Activated CD4-positive, alpha-beta T cell treated with anti-CD3 and anti-CD28 coated beads, Interleukin-2, amount 50 U/mL, for 1 hour (primary cell): ENCODE data around the gene FLAD1.

Experiments
- DNase-seq: peaks from one replicate; pipeline ENCODE4 v3.0.0-alpha.2; 2020

FLAD1 gene

GRCh38 chr1:155005076-155006011, 22.2 kb downstream of the FLAD1 start:
- no peak for DNase-seq

GRCh38 chr1:155006601-155007101, 23.5 kb downstream of the FLAD1 start:
- DNase-seq = no peak

DNA sequence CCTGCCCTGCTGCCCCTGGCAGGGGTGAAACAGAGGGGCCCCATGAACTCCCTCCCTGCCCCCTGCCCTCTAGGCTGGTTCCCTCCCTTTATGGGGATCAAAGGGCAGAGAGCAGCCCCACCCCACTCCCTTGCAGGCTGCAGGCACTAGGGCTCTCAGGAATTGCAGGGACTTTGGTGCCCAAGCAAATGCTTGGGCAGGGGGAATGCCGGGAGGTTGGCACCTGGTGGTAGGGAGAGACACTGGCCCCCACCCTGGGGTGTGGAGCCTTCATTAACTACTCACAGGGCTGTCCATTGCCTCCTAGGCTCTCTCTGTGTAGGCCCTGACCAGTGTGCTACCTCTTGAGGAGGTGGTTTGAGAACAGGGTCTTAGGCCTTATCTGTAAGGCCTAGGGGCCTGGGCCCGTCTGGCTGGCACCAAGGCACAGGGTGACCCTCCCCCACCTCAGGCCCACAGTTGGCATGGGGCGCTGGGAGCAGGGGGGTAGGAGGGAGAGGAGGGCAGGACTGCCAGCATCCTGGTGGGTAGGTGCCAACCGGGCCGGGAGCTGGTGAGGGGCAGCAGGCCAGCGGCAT, 24.2 kb downstream of the FLAD1 start:
- no peak for DNase-seq

- no peak for DNase-seq
Observed at GRCh38 chr1:155008015-155008941, 25.1 kb downstream of the FLAD1 start.

- DNase-seq = no peak
Observed at GRCh38 chr1:155009221-155009711, 26.1 kb downstream of the FLAD1 start.

DNA sequence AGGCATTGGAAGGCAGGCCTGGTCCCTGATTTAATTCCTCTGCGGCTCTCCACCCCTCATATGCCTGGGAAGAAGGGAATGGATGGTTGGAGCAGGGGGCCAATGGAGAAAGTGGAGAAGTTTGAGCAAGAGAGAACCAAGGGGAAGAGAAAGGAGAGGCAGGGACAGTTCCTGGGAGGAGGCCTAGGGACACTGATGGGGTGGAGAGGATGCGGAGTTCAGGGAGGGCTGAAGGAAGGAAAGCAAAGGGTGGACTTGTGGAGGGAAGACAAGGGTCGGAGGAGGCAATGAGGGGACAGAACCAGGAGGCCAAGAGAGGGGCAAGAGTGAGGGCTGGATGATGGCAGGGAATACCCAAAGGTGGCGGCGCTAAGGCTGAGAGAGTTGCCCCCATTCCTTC, 26.6 kb downstream of the FLAD1 start:
- no peak for DNase-seq

- no peak for DNase-seq
Observed at GRCh38 chr1:155010211-155010918, 27.2 kb downstream of the FLAD1 start.

GRCh38 chr1:155011004-155011416, 27.9 kb downstream of the FLAD1 start:
- DNase-seq = no peak

- DNase-seq = no peak
Observed at GRCh38 chr1:155011437-155012025, 28.4 kb downstream of the FLAD1 start.

DNA sequence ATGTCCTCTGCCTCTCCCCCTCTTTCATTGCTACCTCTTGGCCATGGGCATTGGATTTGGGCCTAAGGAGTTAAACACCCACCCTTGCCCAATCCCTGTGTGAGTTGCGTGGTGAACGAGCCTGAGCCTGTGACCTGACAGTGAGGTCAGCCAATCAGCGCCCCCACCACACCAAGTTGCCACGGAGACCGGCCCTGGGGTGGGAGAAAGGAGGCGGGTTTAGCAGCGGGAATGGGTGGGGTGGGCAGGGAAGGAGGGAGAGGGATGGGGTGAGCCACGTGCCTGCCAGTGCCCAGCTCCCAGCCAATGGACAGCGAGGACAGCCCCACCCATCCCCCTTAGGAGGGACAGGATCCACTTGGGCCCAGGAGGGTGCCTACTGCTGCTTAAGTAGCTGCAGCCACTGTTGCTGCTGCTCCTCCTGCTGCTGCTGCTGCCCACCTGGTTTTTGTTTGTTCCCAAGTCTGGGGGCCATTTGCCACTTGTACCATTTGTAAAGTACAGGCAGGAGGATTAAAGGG, 28.9 kb downstream of the FLAD1 start:
- no peak for DNase-seq

GRCh38 chr1:155012776-155013602, 29.8 kb downstream of the FLAD1 start:
- DNase-seq = no peak

GRCh38 chr1:155013632-155014031, 30.5 kb downstream of the FLAD1 start:
- DNase-seq = peak; percentile 46

GRCh38 chr1:155014709-155015508, 31.8 kb downstream of the FLAD1 start:
- no peak for DNase-seq

DNA sequence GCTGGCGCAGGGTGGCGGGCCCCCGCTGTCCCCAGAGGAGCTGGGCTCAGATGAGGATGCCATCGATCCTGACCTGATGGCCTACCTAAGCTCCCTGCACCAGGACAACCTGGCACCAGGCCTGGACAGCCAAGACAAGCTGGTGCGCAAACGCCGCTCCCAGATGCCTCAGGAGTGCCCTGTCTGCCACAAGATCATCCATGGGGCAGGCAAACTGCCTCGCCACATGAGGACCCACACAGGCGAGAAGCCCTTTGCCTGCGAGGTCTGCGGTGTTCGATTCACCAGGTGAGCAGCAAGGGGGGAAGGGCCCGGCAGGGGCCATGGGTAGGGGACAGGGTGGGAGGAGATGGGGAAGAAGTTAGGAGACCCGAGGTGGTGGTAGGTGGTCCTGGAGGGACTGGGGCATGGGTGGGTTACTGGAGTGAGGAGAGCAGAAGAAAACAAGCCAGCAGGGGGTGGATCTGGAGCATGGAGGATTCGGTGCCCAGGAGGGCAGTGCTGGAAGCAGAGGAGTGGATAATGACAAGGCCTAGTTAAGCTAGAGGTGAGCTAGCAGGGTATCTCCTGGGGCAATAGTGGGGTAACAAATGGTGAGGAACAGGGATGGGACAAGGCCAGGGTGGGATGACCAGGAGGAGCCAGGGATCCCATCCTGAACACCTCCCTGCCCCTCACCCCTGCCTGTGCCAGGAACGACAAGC, 32.5 kb downstream of the FLAD1 start:
- DNase-seq = no peak

DNA sequence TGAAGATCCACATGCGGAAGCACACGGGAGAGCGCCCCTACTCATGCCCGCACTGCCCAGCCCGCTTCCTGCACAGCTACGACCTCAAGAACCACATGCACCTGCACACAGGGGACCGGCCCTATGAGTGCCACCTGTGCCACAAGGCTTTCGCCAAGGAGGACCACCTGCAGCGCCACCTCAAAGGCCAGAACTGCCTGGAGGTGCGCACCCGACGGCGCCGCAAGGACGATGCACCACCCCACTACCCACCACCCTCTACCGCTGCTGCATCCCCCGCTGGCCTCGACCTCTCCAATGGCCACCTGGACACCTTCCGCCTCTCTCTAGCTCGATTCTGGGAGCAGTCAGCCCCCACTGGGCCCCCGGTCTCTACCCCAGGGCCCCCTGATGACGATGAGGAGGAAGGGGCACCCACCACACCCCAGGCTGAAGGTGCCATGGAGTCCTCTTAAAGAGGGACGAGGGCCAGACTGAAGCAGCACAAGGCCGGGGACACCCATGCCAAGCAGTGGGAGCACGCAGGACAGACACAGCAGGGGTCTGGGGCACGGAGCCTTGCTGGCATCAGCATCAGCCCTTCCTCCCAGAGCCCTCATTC, 33.2 kb downstream of the FLAD1 start:
- no peak for DNase-seq

GRCh38 chr1:155017041-155017945, 34.1 kb downstream of the FLAD1 start:
- DNase-seq = peak; percentile 90

GRCh38 chr1:155017946-155018316, 34.8 kb downstream of the FLAD1 start:
- DNase-seq = no peak
